ENCODE measurements around the gene MLANA.
A peak's percentile ranks its signal among the peaks of the same experiment; 100 is the strongest.

Gene MLANA

GRCh38 chr9:5917888-5918287 is 27.2 kb downstream of the MLANA start:
- Histone ChIP-seq H3K4me3 (no peak overlapping the region), H3K4me2 (no peak overlapping the region), H3K9ac (no peak overlapping the region), H4K20me1 (no peaks in the 10 kb centered on the region), H3K27me3 (no peaks in the 10 kb centered on the region), H3K9me3 (no peaks in the 10 kb centered on the region), H3K4me1 (peaks cover 11% of the 10 kb centered on the region), H3K27ac (no peak overlapping the region), H3K36me3 (peaks cover 30% of the 10 kb centered on the region)
- TF ChIP-seq Cebpa-rat (IDR thresholded peaks at IDR 0.05): no peak

- Histone ChIP-seq H3K27ac (no peak overlapping the region), H3K27me3 (no peaks in the 10 kb centered on the region), H3K36me3 (peaks cover 34% of the 10 kb centered on the region), H3K9me3 (no peaks in the 10 kb centered on the region), H3K9ac (no peak overlapping the region), H3K4me3 (no peak overlapping the region), H3K4me1 (peaks cover 5% of the 10 kb centered on the region), H3K4me2 (no peak overlapping the region), H4K20me1 (no peaks in the 10 kb centered on the region)
- TF ChIP-seq Cebpa-rat (IDR thresholded peaks at IDR 0.05): no peak
Measured at GRCh38 chr9:5918460-5918859, 27.8 kb downstream of the MLANA start.

- Histone ChIP-seq H3K9ac (no peak overlapping the region), H3K27ac (no peak overlapping the region), H3K4me1 (no peaks in the 10 kb centered on the region)
Measured at GRCh38 chr9:5920860-5921328, 30.2 kb downstream of the MLANA start.

GRCh38 chr9:5922192-5922591 is 31.5 kb downstream of the MLANA start:
- Histone ChIP-seq H3K27ac (no peak overlapping the region), H3K27me3 (no peaks in the 10 kb centered on the region), H4K20me1 (no peaks in the 10 kb centered on the region), H3K9me3 (no peaks in the 10 kb centered on the region), H3K36me3 (peaks cover 52% of the 10 kb centered on the region), H3K9ac (no peak overlapping the region), H3K4me2 (no peak overlapping the region), H3K4me3 (no peak overlapping the region), H3K4me1 (no peaks in the 10 kb centered on the region)
- no peak for TF ChIP-seq Cebpa-rat (IDR thresholded peaks at IDR 0.05)

More at GRCh38 chr9:5920860-5921328, 30.2 kb downstream of the MLANA start:
- Histone ChIP-seq H4K20me1 (no peaks in the 10 kb centered on the region), H3K36me3 (peaks cover 46% of the 10 kb centered on the region), H3K9me3 (no peaks in the 10 kb centered on the region), H3K4me2 (no peak overlapping the region), H3K4me3 (no peak overlapping the region), H3K27me3 (no peaks in the 10 kb centered on the region)
- no peak for TF ChIP-seq Cebpa-rat (IDR thresholded peaks at IDR 0.05)

GRCh38 chr9:5931657-5932056 is 41.0 kb downstream of the MLANA start:
- Histone ChIP-seq H3K9ac (no peak overlapping the region), H4K20me1 (no peaks in the 10 kb centered on the region), H3K4me2 (no peak overlapping the region), H3K27me3 (no peaks in the 10 kb centered on the region), H3K36me3 (peaks cover 3% of the 10 kb centered on the region; the same call in 1 of the 2 replicates), H3K27ac (no peak overlapping the region), H3K9me3 (no peaks in the 10 kb centered on the region), H3K4me1 (no peaks in the 10 kb centered on the region), H3K4me3 (no peak overlapping the region)
- no peak for TF ChIP-seq Cebpa-rat (IDR thresholded peaks at IDR 0.05)

- Histone ChIP-seq H3K9ac (no peak overlapping the region), H3K36me3 (peaks cover 3% of the 10 kb centered on the region; the same call in 1 of the 2 replicates), H3K4me3 (no peak overlapping the region), H3K27me3 (no peaks in the 10 kb centered on the region), H4K20me1 (no peaks in the 10 kb centered on the region), H3K9me3 (no peaks in the 10 kb centered on the region), H3K27ac (no peak overlapping the region), H3K4me2 (no peak overlapping the region), H3K4me1 (no peaks in the 10 kb centered on the region)
- no peak for TF ChIP-seq Cebpa-rat (IDR thresholded peaks at IDR 0.05)
Measured at GRCh38 chr9:5938449-5938848, 47.8 kb downstream of the MLANA start.

GRCh38 chr9:5939530-5939929 is 48.8 kb downstream of the MLANA start:
- Histone ChIP-seq H3K4me3 (no peak overlapping the region), H3K36me3 (no peaks in the 10 kb centered on the region), H3K9ac (no peak overlapping the region), H3K27me3 (no peaks in the 10 kb centered on the region), H3K27ac (no peak overlapping the region), H3K4me1 (no peaks in the 10 kb centered on the region), H3K4me2 (no peak overlapping the region), H4K20me1 (no peaks in the 10 kb centered on the region), H3K9me3 (no peaks in the 10 kb centered on the region)
- TF ChIP-seq Cebpa-rat (IDR thresholded peaks at IDR 0.05): no peak

GRCh38 chr9:5941214-5941613 is 50.5 kb downstream of the MLANA start:
- Histone ChIP-seq H3K4me3 (no peak overlapping the region), H3K4me2 (no peak overlapping the region), H3K27me3 (no peaks in the 10 kb centered on the region), H3K36me3 (no peaks in the 10 kb centered on the region), H4K20me1 (no peaks in the 10 kb centered on the region), H3K9me3 (no peaks in the 10 kb centered on the region), H3K27ac (no peak overlapping the region), H3K4me1 (no peaks in the 10 kb centered on the region), H3K9ac (no peak overlapping the region)
- TF ChIP-seq Cebpa-rat (IDR thresholded peaks at IDR 0.05): no peak

- Histone ChIP-seq H3K36me3 (no peaks in the 10 kb centered on the region), H3K27ac (no peak overlapping the region), H3K4me1 (peaks cover 19% of the 10 kb centered on the region), H3K9ac (no peak overlapping the region), H3K4me3 (no peak overlapping the region), H3K27me3 (no peaks in the 10 kb centered on the region), H3K4me2 (no peak overlapping the region), H4K20me1 (no peaks in the 10 kb centered on the region), H3K9me3 (no peaks in the 10 kb centered on the region)
- TF ChIP-seq Cebpa-rat (IDR thresholded peaks at IDR 0.05): no peak
Measured at GRCh38 chr9:5945112-5945511, 54.4 kb downstream of the MLANA start.

- Histone ChIP-seq H3K9me3 (no peaks in the 10 kb centered on the region), H3K27me3 (no peaks in the 10 kb centered on the region), H3K4me3 (no peak overlapping the region), H3K4me2 (no peak overlapping the region), H3K9ac (no peak overlapping the region), H4K20me1 (no peaks in the 10 kb centered on the region), H3K4me1 (peaks cover 22% of the 10 kb centered on the region), H3K36me3 (no peaks in the 10 kb centered on the region), H3K27ac (no peak overlapping the region)
- TF ChIP-seq Cebpa-rat (IDR thresholded peaks at IDR 0.05): no peak
Measured at GRCh38 chr9:5947912-5948311, 57.2 kb downstream of the MLANA start.

- peak overlapping the region; percentile 78 for H3K4me2 ChIP-seq
- H3K9ac ChIP-seq: peak overlapping the region; percentile 63
- H4K20me1 ChIP-seq: no peaks in the 10 kb centered on the region
- H3K27ac ChIP-seq: no peak overlapping the region; the same call in 1 of the 2 replicates
- peaks cover 22% of the 10 kb centered on the region for H3K4me1 ChIP-seq
- TF ChIP-seq Cebpa-rat (IDR thresholded peaks at IDR 0.05): no peak
- no peaks in the 10 kb centered on the region for H3K9me3 ChIP-seq
- no peaks in the 10 kb centered on the region for H3K36me3 ChIP-seq
- peak overlapping the region; percentile 42 for H3K4me3 ChIP-seq
- H3K27me3 ChIP-seq: no peaks in the 10 kb centered on the region
Measured at GRCh38 chr9:5949103-5949699, 58.5 kb downstream of the MLANA start.

All from BLaER1 (cell line).